Keratinocyte (primary cell): ENCODE measurements around the gene CLDN22. TPM values are rescaled to one million over a fixed set of nuclear protein-coding genes. Genes with fewer than 3 reads are reported as not detected.

ENCODE experiments used
- DNase-seq: peaks from one replicate; pipeline ENCODE4 v3.0.0-alpha.2; 2011; ENCODE audit warnings: low read depth, missing footprints, low spot score
- FAIRE-seq: peaks from 2 replicates; lab custom pipeline; 2011; peaks lifted over from hg19 to GRCh38; lab: Jason Lieb, UNC
- H2AFZ ChIP-seq: 2 replicates; pipeline ENCODE4 v1.6.0; 2012; ENCODE audit warnings: low read length, control low read depth, inconsistent platforms; ENCODE audit not compliant: control insufficient read depth
- H3K27ac ChIP-seq: 2 replicates; pipeline ENCODE4 v1.5.1; 2011; ENCODE audit warnings: low read length; ENCODE audit not compliant: control insufficient read depth, insufficient read depth
- H3K27me3 ChIP-seq: 3 replicates; pipeline ENCODE4 v1.6.0; 2011; ENCODE audit warnings: low read length; ENCODE audit not compliant: control insufficient read depth, insufficient read depth; ENCODE audit errors: extremely low read depth
- H3K36me3 ChIP-seq, 2 experiments: 2 replicates in 1 of 2; 3 replicates in 1 of 2; pipeline ENCODE4 v1.5.1; 2011; ENCODE audit warnings: low read length in 2 of 2, mild to moderate bottlenecking in 1 of 2; ENCODE audit not compliant: control insufficient read depth in 2 of 2, insufficient read depth in 2 of 2; ENCODE audit errors: extremely low read depth in 1 of 2
- H3K4me1 ChIP-seq: 3 replicates; pipeline ENCODE4 v1.5.1; 2011; ENCODE audit warnings: low read length; ENCODE audit not compliant: control insufficient read depth, insufficient read depth; ENCODE audit errors: extremely low read depth
- H3K4me2 ChIP-seq: 3 replicates; pipeline ENCODE4 v1.6.0; 2011; ENCODE audit warnings: low read depth, low read length; ENCODE audit not compliant: control insufficient read depth, insufficient read depth; ENCODE audit errors: extremely low read depth
- H3K4me3 ChIP-seq, 3 experiments: fragments of 200-600 bp in 1 of 3; sonication (generic) in 1 of 3; 2 replicates in 2 of 3; 3 replicates in 1 of 3; pipeline ENCODE4 v1.5.1; 2011 to 2016; ENCODE audit warnings: low read length in 3 of 3, mild to moderate bottlenecking in 3 of 3, control low read depth in 2 of 3, inconsistent platforms in 1 of 3, low read depth in 1 of 3, mixed read lengths in 1 of 3, mixed run types in 1 of 3, moderate library complexity in 1 of 3; ENCODE audit not compliant: control insufficient read depth in 2 of 3, insufficient read depth in 2 of 3; ENCODE audit errors: extremely low read depth in 1 of 3
- H3K79me2 ChIP-seq: 2 replicates; pipeline ENCODE4 v1.6.0; 2012; ENCODE audit warnings: low read length; ENCODE audit not compliant: control insufficient read depth, insufficient read depth
- H3K9ac ChIP-seq: 3 replicates; pipeline ENCODE4 v1.6.0; 2011; ENCODE audit warnings: low read length; ENCODE audit not compliant: control insufficient read depth, insufficient read depth; ENCODE audit errors: extremely low read depth
- H3K9me1 ChIP-seq: 3 replicates; pipeline ENCODE4 v1.6.0; 2011; ENCODE audit warnings: low read length; ENCODE audit not compliant: control insufficient read depth, insufficient read depth; ENCODE audit errors: extremely low read depth
- H3K9me3 ChIP-seq: 2 replicates; pipeline ENCODE4 v1.5.1; 2012; ENCODE audit warnings: low read depth, low read length; ENCODE audit not compliant: control insufficient read depth
- H4K20me1 ChIP-seq: 3 replicates; pipeline ENCODE4 v1.6.0; 2011; ENCODE audit warnings: low read length; ENCODE audit not compliant: control insufficient read depth, insufficient read depth; ENCODE audit errors: extremely low read depth
- CTCF ChIP-seq, 3 experiments: IDR thresholded peaks in 1 of 3; conservative IDR thresholded peaks in 1 of 3; optimal IDR thresholded peaks in 1 of 3; 2 replicates in 2 of 3; 3 replicates in 1 of 3; pipeline versions ENCODE3 to v1.5.1; 2011; ENCODE audit warnings: low read length in 3 of 3, mild to moderate bottlenecking in 3 of 3, moderate library complexity in 2 of 3, control low read depth in 1 of 3, inconsistent platforms in 1 of 3; ENCODE audit not compliant: insufficient read depth in 2 of 3; ENCODE audit errors: extremely low read depth in 1 of 3
- EZH2 ChIP-seq: IDR thresholded peaks from one replicate; pipeline ENCODE4 v1.6.1; 2012; ENCODE audit warnings: inconsistent platforms, mild to moderate bottlenecking, low read length, moderate library complexity
- dilution Hi-C: fragments of 300-500 bp; cut with MboI; formaldehyde crosslinking; loops from one replicate; pipeline ENCODE4 v1.7.0; 2020; ENCODE audit warnings: low sequenced_read_pairs; ENCODE audit not compliant: extremely low pct_ligation_motif_present
- polyA plus RNA-seq, 5 experiments: library from polyadenylated mRNA; depleted of rRNA in 3 of 5; stranded (reverse) in 3 of 5; stranded (forward) in 1 of 5; unstranded in 1 of 5; fragments of >200 nt; gene quantifications; 1 replicate in 1 of 5; 2 replicates in 3 of 5; 3 replicates in 1 of 5; pipeline versions ENCODE4 v1.2.1 to v1.2.3, GENCODE V29; 2011 to 2012; ENCODE audit warnings: missing spikeins in 2 of 5, low read depth in 1 of 5, low replicate concordance in 1 of 5

CLDN22 gene
- polyA plus RNA-seq, 1 donor (not counting 4 experiments of a cell fraction or from before 2014, with no cell fraction given): 0.03 TPM

- TF ChIP-seq CTCF (optimal IDR thresholded peaks at IDR 0.05 in 1 of 3, IDR thresholded peaks at IDR 0.05 in 1 of 3, conservative IDR thresholded peaks at IDR 0.05 in 1 of 3; ENCODE audit: extremely low read depth in 1 of 3, insufficient read depth in 2 of 3, low read length in 3 of 3): no peak
- Histone ChIP-seq H3K27ac (peak overlapping the region; percentile 49), H3K9me1 (no peaks in the 10 kb centered on the region), H3K36me3 (no peaks in the 10 kb centered on the region), H3K4me3 (no peak overlapping the region), H2AFZ (no peak overlapping the region), H3K4me1 (peaks cover 30% of the 10 kb centered on the region), H4K20me1 (no peaks in the 10 kb centered on the region), H3K4me2 (peak overlapping the region; percentile 49), H3K9ac (no peak overlapping the region), H3K9me3 (no peaks in the 10 kb centered on the region), H3K27me3 (no peaks in the 10 kb centered on the region), H3K79me2 (no peaks in the 10 kb centered on the region)
- DNase-seq (no peak), FAIRE-seq (peak; percentile 85)
- dilution Hi-C loops: no loop called here
These were observed 28.9 kb upstream of the CLDN22 start for GRCh38 chr4:183348706-183349659.

- H3K79me2 ChIP-seq: no peaks in the 10 kb centered on the region
- H3K9me1 ChIP-seq: no peaks in the 10 kb centered on the region
- no peak overlapping the region for H3K4me3 ChIP-seq
- no peaks in the 10 kb centered on the region for H4K20me1 ChIP-seq
- peaks cover 22% of the 10 kb centered on the region for H3K4me1 ChIP-seq
- dilution Hi-C loops: no loop called here
- DNase-seq (no peak), FAIRE-seq (no peak)
- TF ChIP-seq CTCF (optimal IDR thresholded peaks at IDR 0.05 in 1 of 3, IDR thresholded peaks at IDR 0.05 in 1 of 3, conservative IDR thresholded peaks at IDR 0.05 in 1 of 3; ENCODE audit: extremely low read depth in 1 of 3, insufficient read depth in 2 of 3, low read length in 3 of 3) (no peak), EZH2 (no peak)
- no peaks in the 10 kb centered on the region for H3K9me3 ChIP-seq
- H2AFZ ChIP-seq: no peak overlapping the region
- H3K27ac ChIP-seq: no peak overlapping the region
- H3K9ac ChIP-seq: no peak overlapping the region
- H3K4me2 ChIP-seq: no peak overlapping the region
- H3K36me3 ChIP-seq: no peaks in the 10 kb centered on the region
- H3K27me3 ChIP-seq: no peaks in the 10 kb centered on the region
These were observed 28.1 kb upstream of the CLDN22 start for GRCh38 chr4:183348136-183348535.
